Activated naive CD4-positive, alpha-beta T cell treated with anti-CD3 and anti-CD28 coated beads, Interleukin-2, amount 50 U/mL, for 24 hours (primary cell): ENCODE results near the gene CEACAM1.
"Not testable (repeated sequence)": the region's sequence is repeated elsewhere in the genome, so short reads cannot be mapped to it uniquely, and the experiment has no call there.

Experiments
- H3K27ac Mint-ChIP-seq: one replicate; pipeline ENCODE4 v1.8.0; 2021; ENCODE audit warnings: mild to moderate bottlenecking, mixed read lengths
- H3K27me3 Mint-ChIP-seq: one replicate; pipeline ENCODE4 v1.8.0; 2021; ENCODE audit warnings: mixed read lengths
- H3K36me3 Mint-ChIP-seq: one replicate; pipeline ENCODE4 v1.8.0; 2021; ENCODE audit warnings: mixed read lengths
- H3K4me1 Mint-ChIP-seq: one replicate; pipeline ENCODE4 v1.8.0; 2021; ENCODE audit warnings: mixed read lengths
- H3K4me3 Mint-ChIP-seq: one replicate; pipeline ENCODE4 v1.8.0; 2021; ENCODE audit warnings: mild to moderate bottlenecking, mixed read lengths
- H3K9me3 Mint-ChIP-seq: one replicate; pipeline ENCODE4 v1.8.0; 2021; ENCODE audit warnings: mixed read lengths

Gene CEACAM1

GRCh38 chr19:42554046-42554575 lies 25.8 kb upstream of the CEACAM1 start:
- H3K9me3 Mint-ChIP-seq, result peaks cover 5% of the 10 kb centered on the region
- peaks cover 1% of the 10 kb centered on the region for H3K36me3 Mint-ChIP-seq
- no peak overlapping the region for H3K4me3 Mint-ChIP-seq
- H3K4me1 Mint-ChIP-seq, result no peaks in the 10 kb centered on the region
- H3K27ac Mint-ChIP-seq, result no peak overlapping the region
- H3K27me3 Mint-ChIP-seq, result peaks cover 7% of the 10 kb centered on the region

- Mint-ChIP-seq H3K4me1 (no peaks in the 10 kb centered on the region), H3K27me3 (peaks cover 7% of the 10 kb centered on the region), H3K36me3 (peaks cover 1% of the 10 kb centered on the region), H3K9me3 (peaks cover 6% of the 10 kb centered on the region), H3K27ac (no peak overlapping the region), H3K4me3 (no peak overlapping the region)
These were observed 25.2 kb upstream of the CEACAM1 start for GRCh38 chr19:42553292-42554045.

- peaks cover 8% of the 10 kb centered on the region for H3K27me3 Mint-ChIP-seq
- no peak overlapping the region for H3K4me3 Mint-ChIP-seq
- H3K9me3 Mint-ChIP-seq, result peaks cover 6% of the 10 kb centered on the region
- no peak overlapping the region for H3K27ac Mint-ChIP-seq
- peaks cover 1% of the 10 kb centered on the region for H3K36me3 Mint-ChIP-seq
- H3K4me1 Mint-ChIP-seq, result no peaks in the 10 kb centered on the region
These were observed 24.1 kb upstream of the CEACAM1 start for GRCh38 chr19:42552086-42553065.

GRCh38 chr19:42550521-42550920 lies 22.2 kb upstream of the CEACAM1 start:
- not testable (repeated sequence) for H3K36me3 Mint-ChIP-seq, H3K4me1 Mint-ChIP-seq, H3K27me3 Mint-ChIP-seq, H3K27ac Mint-ChIP-seq, H3K4me3 Mint-ChIP-seq, H3K9me3 Mint-ChIP-seq

- not testable (repeated sequence) for H3K27ac Mint-ChIP-seq, H3K36me3 Mint-ChIP-seq, H3K27me3 Mint-ChIP-seq, H3K9me3 Mint-ChIP-seq, H3K4me1 Mint-ChIP-seq, H3K4me3 Mint-ChIP-seq
These were observed 20.8 kb upstream of the CEACAM1 start for GRCh38 chr19:42549067-42549466.

- no peak overlapping the region for H3K4me3 Mint-ChIP-seq
- peaks cover 1% of the 10 kb centered on the region for H3K27me3 Mint-ChIP-seq
- no peaks in the 10 kb centered on the region for H3K4me1 Mint-ChIP-seq
- H3K9me3 Mint-ChIP-seq, result peaks cover 6% of the 10 kb centered on the region
- no peak overlapping the region for H3K27ac Mint-ChIP-seq
- peaks cover 1% of the 10 kb centered on the region for H3K36me3 Mint-ChIP-seq
These were observed 20.3 kb upstream of the CEACAM1 start for GRCh38 chr19:42548552-42548951.

DNA sequence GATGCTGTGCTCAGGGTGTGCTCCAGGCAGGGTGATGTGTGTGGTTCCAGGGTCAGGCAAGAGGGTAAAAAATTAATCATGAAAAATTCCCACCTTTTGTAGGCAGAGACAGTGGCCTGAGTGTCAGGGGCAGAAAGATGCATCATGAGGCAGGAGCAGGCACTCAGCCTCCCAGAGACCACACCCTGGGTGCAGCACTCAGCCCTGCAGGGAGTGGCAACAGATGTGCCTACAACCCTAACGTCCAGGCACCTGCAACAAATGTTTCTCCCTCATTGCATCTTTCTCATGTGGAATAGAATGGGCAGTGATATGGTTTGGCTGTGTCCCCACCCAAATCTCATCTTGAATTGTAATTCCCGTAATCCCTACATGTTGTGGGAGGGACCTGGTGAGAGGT lies 19.6 kb upstream of the CEACAM1 start:
- Mint-ChIP-seq H3K27ac (no peak overlapping the region), H3K36me3 (peaks cover 1% of the 10 kb centered on the region), H3K27me3 (peaks cover 1% of the 10 kb centered on the region), H3K4me3 (no peak overlapping the region), H3K9me3 (peaks cover 6% of the 10 kb centered on the region), H3K4me1 (no peaks in the 10 kb centered on the region)

GRCh38 chr19:42546831-42547500 lies 18.7 kb upstream of the CEACAM1 start:
- Mint-ChIP-seq H3K36me3 (peaks cover 1% of the 10 kb centered on the region), H3K27ac (no peak overlapping the region), H3K4me3 (no peak overlapping the region), H3K9me3 (peaks cover 6% of the 10 kb centered on the region), H3K4me1 (no peaks in the 10 kb centered on the region), H3K27me3 (peaks cover 1% of the 10 kb centered on the region)

- Mint-ChIP-seq H3K36me3 (no peaks in the 10 kb centered on the region), H3K27me3 (peaks cover 1% of the 10 kb centered on the region), H3K4me3 (no peak overlapping the region), H3K4me1 (no peaks in the 10 kb centered on the region), H3K9me3 (peaks cover 1% of the 10 kb centered on the region), H3K27ac (no peak overlapping the region)
These were observed 15.9 kb upstream of the CEACAM1 start for GRCh38 chr19:42544146-42544545.

DNA sequence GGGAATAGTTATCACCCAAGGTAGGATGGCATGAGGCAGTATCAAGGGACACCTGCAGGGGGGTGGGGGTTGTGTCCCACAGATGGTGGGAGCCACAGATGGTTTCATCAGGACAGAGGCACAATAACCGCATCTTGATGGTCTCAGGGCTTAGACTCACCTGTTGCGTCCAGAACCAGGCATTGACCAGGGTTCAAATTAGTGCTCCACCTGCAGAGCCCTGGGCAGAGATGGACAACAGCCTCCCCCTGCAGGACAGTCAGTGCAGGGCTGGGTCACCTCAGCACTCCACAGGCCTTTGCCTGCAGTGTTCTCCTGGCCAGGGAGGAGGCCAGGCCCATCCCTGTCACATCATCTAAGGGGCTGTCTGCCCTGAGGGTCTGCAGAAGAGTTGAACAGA lies 14.5 kb upstream of the CEACAM1 start:
- no peaks in the 10 kb centered on the region for H3K9me3 Mint-ChIP-seq
- H3K27me3 Mint-ChIP-seq, result no peaks in the 10 kb centered on the region
- no peaks in the 10 kb centered on the region for H3K36me3 Mint-ChIP-seq
- no peak overlapping the region for H3K27ac Mint-ChIP-seq
- H3K4me3 Mint-ChIP-seq, result no peak overlapping the region
- no peaks in the 10 kb centered on the region for H3K4me1 Mint-ChIP-seq

DNA sequence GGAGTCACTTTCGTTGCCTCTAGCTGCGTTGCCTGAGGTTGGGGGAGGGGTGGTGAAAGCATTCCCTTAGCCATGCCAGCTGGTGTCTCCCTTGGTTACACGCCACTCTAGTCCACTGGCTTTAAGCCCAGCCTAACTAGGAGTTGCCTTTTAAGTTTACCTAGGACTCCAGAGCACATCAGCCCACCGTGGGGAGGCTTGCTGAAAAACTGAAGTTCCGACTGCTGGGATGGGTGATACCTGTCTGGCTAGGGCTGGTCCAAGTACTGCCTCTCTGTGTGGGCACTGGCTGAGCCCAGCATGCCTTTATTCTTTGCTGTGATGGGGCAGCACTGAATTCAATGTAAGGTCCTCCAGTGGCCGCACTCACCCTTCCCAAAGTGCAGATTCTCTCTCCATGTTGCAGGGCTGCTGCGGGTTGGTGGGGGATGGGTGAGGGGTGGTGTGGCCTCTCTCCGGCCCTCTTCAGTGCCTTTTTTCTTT lies 11.8 kb upstream of the CEACAM1 start:
- no peaks in the 10 kb centered on the region for H3K36me3 Mint-ChIP-seq
- H3K27ac Mint-ChIP-seq, result no peak overlapping the region
- H3K27me3 Mint-ChIP-seq, result no peaks in the 10 kb centered on the region
- no peak overlapping the region for H3K4me3 Mint-ChIP-seq
- H3K9me3 Mint-ChIP-seq, result no peaks in the 10 kb centered on the region
- no peaks in the 10 kb centered on the region for H3K4me1 Mint-ChIP-seq

DNA sequence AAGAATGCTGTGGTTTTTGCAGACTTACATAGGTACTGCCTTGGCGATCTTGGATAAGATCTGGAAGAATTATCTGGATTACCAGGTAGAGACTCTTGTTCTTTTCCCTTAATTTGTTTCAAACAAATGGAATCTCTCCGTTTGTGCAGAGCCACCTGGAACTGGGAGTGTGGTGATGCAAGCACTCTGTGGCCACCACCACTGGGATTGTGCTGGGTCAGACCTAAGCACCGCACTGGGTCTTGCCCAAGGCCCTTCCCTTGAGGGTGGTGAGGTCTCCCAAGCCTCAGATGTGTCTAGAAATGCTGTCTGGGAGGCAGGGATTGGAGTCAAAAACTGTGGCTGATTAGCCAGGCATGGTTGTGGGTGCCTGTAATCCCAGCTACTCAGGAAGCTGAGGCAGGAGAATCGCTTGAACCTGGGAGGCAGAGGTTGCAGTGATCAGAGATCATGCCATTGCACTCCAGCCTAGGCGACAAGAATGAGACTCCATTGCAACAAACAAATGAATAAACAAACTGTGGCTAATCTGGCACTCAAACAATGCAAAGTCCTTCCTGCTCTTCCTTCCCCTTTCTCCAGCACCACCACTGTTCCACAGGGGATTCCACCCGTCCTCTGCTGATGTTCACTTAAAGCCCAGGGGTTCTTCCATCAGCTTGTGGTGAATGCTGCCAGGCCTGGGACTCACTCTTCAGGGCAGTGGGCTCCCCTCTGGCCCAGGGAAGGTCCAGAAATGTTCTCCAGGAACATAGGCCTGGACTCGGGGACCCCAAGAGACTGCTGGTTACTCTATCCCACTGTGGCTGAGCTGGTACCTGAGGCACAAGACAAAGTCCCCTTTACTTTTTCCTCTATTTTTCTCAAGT lies 10.8 kb upstream of the CEACAM1 start:
- Mint-ChIP-seq H3K4me1 (no peaks in the 10 kb centered on the region), H3K4me3 (no peak overlapping the region), H3K27ac (no peak overlapping the region), H3K36me3 (no peaks in the 10 kb centered on the region), H3K9me3 (no peaks in the 10 kb centered on the region), H3K27me3 (no peaks in the 10 kb centered on the region)

DNA sequence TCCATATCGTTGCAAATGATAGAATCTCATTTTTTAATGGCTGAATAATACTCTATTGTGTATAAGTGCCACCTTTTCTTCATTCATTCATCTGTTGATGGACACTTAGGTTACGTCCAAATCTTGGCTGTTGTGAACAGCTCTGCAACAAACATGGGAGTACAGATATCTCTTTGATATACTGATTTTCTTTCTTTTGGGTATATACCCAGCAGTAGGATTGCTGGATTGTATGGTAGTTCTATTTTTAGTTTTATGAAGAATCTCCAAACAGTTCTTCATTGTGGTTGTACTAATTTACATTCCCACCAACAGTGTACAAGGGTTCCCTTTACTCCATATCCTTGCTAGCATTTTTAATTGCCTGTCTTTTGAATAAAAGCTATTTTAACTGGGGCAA lies 7.0 kb upstream of the CEACAM1 start:
- not testable (repeated sequence) for H3K27ac Mint-ChIP-seq, H3K27me3 Mint-ChIP-seq, H3K4me3 Mint-ChIP-seq, H3K9me3 Mint-ChIP-seq, H3K36me3 Mint-ChIP-seq, H3K4me1 Mint-ChIP-seq

DNA sequence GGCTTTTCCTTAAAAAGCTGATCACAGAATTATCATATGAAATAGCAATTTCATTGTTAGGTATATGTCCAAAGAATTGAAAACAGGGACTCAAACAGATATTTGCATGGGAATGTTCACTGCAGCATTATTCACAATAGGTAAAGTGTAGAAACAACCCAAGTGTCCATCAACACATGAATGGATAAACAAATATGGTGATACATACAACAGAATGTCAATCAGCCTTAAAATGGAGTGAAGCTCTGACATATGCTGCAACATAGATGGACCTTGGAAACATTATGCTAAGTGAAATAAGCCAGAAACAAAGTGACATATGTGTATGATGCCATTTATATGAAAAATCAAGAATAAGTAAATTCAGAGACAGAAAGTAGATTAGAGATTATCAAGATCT lies 6.1 kb upstream of the CEACAM1 start:
- Mint-ChIP-seq H3K4me3 (no peak overlapping the region), H3K27ac (no peak overlapping the region), H3K9me3 (no peaks in the 10 kb centered on the region), H3K36me3 (no peaks in the 10 kb centered on the region), H3K27me3 (no peaks in the 10 kb centered on the region), H3K4me1 (peaks cover 4% of the 10 kb centered on the region)

DNA sequence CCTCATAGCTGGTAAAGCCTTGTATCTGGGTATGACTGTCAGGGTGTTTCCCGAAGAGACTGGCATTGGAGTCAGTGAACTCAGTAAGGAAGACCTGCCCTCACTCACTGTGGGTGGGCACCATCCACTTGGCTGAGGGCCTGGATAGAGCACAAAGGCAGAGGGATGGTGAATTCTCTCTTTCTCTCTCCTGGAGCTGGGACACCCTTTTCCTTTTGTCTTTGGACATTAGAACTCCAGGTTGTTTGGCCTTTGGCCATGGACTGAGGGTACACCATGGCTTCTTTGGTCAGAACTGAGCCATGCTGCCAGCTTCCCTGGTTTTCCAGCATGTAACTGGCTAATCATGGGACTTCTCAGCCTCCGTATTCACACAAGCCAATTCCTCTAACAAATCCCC lies 4.6 kb upstream of the CEACAM1 start:
- Mint-ChIP-seq H3K9me3 (no peaks in the 10 kb centered on the region), H3K27me3 (no peaks in the 10 kb centered on the region), H3K4me1 (peaks cover 19% of the 10 kb centered on the region), H3K4me3 (no peak overlapping the region), H3K36me3 (no peaks in the 10 kb centered on the region), H3K27ac (no peak overlapping the region)
